ENCODE data around the gene RPN2.

Gene RPN2

GRCh38 chr20:37246736-37247135 lies 67.6 kb downstream of the RPN2 start:
- TF ChIP-seq, protein P1, sequence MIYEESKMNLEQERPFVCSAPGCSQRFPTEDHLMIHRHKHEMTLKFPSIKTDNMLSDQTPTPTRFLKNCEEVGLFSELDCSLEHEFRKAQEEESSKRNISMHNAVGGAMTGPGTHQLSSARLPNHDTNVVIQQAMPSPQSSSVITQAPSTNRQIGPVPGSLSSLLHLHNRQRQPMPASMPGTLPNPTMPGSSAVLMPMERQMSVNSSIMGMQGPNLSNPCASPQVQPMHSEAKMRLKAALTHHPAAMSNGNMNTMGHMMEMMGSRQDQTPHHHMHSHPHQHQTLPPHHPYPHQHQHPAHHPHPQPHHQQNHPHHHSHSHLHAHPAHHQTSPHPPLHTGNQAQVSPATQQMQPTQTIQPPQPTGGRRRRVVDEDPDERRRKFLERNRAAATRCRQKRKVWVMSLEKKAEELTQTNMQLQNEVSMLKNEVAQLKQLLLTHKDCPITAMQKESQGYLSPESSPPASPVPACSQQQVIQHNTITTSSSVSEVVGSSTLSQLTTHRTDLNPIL (CRISPR knock-in tag; IDR thresholded peaks at IDR 0.05; ENCODE audit: low read depth): no peak
- TF ChIP-seq BACH2 (CRISPR knock-in tag; IDR thresholded peaks at IDR 0.05; ENCODE audit: borderline replicate concordance) (no peak), PPARA (CRISPR knock-in tag; IDR thresholded peaks at IDR 0.05; ENCODE audit: borderline replicate concordance) (no peak), TOX (CRISPR knock-in tag; IDR thresholded peaks at IDR 0.05; ENCODE audit: borderline replicate concordance) (no peak), ZNF8 (CRISPR knock-in tag; IDR thresholded peaks at IDR 0.05) (no peak), ZNF565 (CRISPR knock-in tag; conservative IDR thresholded peaks at IDR 0.05; ENCODE audit: low read depth) (no peak), GLIS3 (CRISPR knock-in tag; IDR thresholded peaks at IDR 0.05) (no peak), ZC3H10 (CRISPR knock-in tag; IDR thresholded peaks at IDR 0.05) (no peak), SNAI2 (CRISPR knock-in tag; IDR thresholded peaks at IDR 0.05) (no peak)
- TF ChIP-seq, protein P2, sequence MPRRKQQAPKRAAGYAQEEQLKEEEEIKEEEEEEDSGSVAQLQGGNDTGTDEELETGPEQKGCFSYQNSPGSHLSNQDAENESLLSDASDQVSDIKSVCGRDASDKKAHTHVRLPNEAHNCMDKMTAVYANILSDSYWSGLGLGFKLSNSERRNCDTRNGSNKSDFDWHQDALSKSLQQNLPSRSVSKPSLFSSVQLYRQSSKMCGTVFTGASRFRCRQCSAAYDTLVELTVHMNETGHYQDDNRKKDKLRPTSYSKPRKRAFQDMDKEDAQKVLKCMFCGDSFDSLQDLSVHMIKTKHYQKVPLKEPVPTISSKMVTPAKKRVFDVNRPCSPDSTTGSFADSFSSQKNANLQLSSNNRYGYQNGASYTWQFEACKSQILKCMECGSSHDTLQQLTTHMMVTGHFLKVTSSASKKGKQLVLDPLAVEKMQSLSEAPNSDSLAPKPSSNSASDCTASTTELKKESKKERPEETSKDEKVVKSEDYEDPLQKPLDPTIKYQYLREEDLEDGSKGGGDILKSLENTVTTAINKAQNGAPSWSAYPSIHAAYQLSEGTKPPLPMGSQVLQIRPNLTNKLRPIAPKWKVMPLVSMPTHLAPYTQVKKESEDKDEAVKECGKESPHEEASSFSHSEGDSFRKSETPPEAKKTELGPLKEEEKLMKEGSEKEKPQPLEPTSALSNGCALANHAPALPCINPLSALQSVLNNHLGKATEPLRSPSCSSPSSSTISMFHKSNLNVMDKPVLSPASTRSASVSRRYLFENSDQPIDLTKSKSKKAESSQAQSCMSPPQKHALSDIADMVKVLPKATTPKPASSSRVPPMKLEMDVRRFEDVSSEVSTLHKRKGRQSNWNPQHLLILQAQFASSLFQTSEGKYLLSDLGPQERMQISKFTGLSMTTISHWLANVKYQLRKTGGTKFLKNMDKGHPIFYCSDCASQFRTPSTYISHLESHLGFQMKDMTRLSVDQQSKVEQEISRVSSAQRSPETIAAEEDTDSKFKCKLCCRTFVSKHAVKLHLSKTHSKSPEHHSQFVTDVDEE (CRISPR knock-in tag; IDR thresholded peaks at IDR 0.05): no peak
- TF ChIP-seq, protein P3, sequence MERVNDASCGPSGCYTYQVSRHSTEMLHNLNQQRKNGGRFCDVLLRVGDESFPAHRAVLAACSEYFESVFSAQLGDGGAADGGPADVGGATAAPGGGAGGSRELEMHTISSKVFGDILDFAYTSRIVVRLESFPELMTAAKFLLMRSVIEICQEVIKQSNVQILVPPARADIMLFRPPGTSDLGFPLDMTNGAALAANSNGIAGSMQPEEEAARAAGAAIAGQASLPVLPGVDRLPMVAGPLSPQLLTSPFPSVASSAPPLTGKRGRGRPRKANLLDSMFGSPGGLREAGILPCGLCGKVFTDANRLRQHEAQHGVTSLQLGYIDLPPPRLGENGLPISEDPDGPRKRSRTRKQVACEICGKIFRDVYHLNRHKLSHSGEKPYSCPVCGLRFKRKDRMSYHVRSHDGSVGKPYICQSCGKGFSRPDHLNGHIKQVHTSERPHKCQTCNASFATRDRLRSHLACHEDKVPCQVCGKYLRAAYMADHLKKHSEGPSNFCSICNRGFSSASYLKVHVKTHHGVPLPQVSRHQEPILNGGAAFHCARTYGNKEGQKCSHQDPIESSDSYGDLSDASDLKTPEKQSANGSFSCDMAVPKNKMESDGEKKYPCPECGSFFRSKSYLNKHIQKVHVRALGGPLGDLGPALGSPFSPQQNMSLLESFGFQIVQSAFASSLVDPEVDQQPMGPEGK (CRISPR knock-in tag; IDR thresholded peaks at IDR 0.05; ENCODE audit: borderline replicate concordance): no peak
- ATAC-seq: no peak

GRCh38 chr20:37247547-37247946 lies 68.4 kb downstream of the RPN2 start:
- no peak for TF ChIP-seq ESRRG (CRISPR knock-in tag; IDR thresholded peaks at IDR 0.05)
- TF ChIP-seq ZFP30 (CRISPR knock-in tag; IDR thresholded peaks at IDR 0.05): no peak
- no peak for TF ChIP-seq TCF4 (CRISPR knock-in tag; IDR thresholded peaks at IDR 0.05; ENCODE audit: borderline replicate concordance)
- TF ChIP-seq TOX (CRISPR knock-in tag; IDR thresholded peaks at IDR 0.05; ENCODE audit: borderline replicate concordance): no peak
- no peak for TF ChIP-seq ARNTL (CRISPR knock-in tag; IDR thresholded peaks at IDR 0.05; ENCODE audit: borderline replicate concordance, low read depth)
- TF ChIP-seq, protein P1 (CRISPR knock-in tag; IDR thresholded peaks at IDR 0.05; ENCODE audit: low read depth): no peak
- TF ChIP-seq RARB (CRISPR knock-in tag; IDR thresholded peaks at IDR 0.05): no peak
- no peak for TF ChIP-seq ZNF565 (CRISPR knock-in tag; conservative IDR thresholded peaks at IDR 0.05; ENCODE audit: low read depth)
- no peak for TF ChIP-seq ZC3H10 (CRISPR knock-in tag; IDR thresholded peaks at IDR 0.05)
- TF ChIP-seq, protein P4, sequence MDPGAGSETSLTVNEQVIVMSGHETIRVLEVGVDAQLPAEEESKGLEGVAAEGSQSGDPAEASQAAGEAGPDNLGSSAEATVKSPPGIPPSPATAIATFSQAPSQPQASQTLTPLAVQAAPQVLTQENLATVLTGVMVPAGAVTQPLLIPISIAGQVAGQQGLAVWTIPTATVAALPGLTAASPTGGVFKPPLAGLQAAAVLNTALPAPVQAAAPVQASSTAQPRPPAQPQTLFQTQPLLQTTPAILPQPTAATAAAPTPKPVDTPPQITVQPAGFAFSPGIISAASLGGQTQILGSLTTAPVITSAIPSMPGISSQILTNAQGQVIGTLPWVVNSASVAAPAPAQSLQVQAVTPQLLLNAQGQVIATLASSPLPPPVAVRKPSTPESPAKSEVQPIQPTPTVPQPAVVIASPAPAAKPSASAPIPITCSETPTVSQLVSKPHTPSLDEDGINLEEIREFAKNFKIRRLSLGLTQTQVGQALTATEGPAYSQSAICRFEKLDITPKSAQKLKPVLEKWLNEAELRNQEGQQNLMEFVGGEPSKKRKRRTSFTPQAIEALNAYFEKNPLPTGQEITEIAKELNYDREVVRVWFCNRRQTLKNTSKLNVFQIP (CRISPR knock-in tag; IDR thresholded peaks at IDR 0.05; ENCODE audit: borderline replicate concordance, low read depth): no peak
- no peak for TF ChIP-seq PPARA (CRISPR knock-in tag; IDR thresholded peaks at IDR 0.05; ENCODE audit: borderline replicate concordance)
- no peak for TF ChIP-seq CSRNP3 (CRISPR knock-in tag; IDR thresholded peaks at IDR 0.05)
- ATAC-seq: no peak

DNA sequence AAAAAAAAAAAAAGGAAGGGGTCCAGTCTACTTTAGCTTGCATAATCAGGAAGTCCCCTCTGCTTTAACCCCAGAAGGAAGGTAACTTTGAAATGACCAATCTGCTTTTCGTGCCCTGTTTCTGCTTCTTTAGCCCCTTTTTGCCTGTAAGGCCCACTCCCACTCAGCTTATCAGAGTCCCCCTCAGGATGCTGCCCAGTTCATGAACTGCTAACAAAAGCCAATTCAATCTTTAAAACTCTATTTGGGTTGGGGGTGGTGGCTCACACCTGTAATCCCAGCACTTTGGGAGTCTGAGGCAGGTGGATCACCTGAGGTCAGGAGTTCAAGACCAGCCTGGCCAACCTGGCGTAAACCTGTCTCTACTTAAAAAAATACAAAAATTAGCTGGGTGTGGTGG lies 70.2 kb downstream of the RPN2 start:
- ATAC-seq: no peak
- no peak for TF ChIP-seq ZFP3 (CRISPR knock-in tag; IDR thresholded peaks at IDR 0.05)
- no peak for TF ChIP-seq TCF4 (CRISPR knock-in tag; IDR thresholded peaks at IDR 0.05; ENCODE audit: borderline replicate concordance)
- no peak for TF ChIP-seq ZFP30 (CRISPR knock-in tag; IDR thresholded peaks at IDR 0.05)
- no peak for TF ChIP-seq GLIS3 (CRISPR knock-in tag; IDR thresholded peaks at IDR 0.05)
- TF ChIP-seq, protein P3 (CRISPR knock-in tag; IDR thresholded peaks at IDR 0.05; ENCODE audit: borderline replicate concordance): no peak
- TF ChIP-seq, protein P2 (CRISPR knock-in tag; IDR thresholded peaks at IDR 0.05): no peak
- TF ChIP-seq SNAI2 (CRISPR knock-in tag; IDR thresholded peaks at IDR 0.05): no peak
- no peak for TF ChIP-seq ZNF8 (CRISPR knock-in tag; IDR thresholded peaks at IDR 0.05)
- no peak for TF ChIP-seq ZNF70 (CRISPR knock-in tag; IDR thresholded peaks at IDR 0.05)

All from SK-N-SH treated with all-trans-retinoic acid at 6 μM for 48 hours (cell line).